OCI-LY7 (cell line): ENCODE data around the gene CFAP141.

Experiments used
- CTCF ChIP-seq: fragments of 200-600 bp; sonication (generic); conservative IDR thresholded peaks from 2 replicates; pipeline ENCODE4 v1.5.1; 2014; ENCODE audit warnings: mild to moderate bottlenecking, antibody characterized with exemption, low read length, moderate library complexity, mixed read lengths
- EZH2phosphoT487 ChIP-seq: fragments of 200-600 bp; sonication (generic); IDR thresholded peaks from 2 replicates; pipeline ENCODE4 v1.6.1; 2018; ENCODE audit warnings: low read depth, borderline replicate concordance, mild to moderate bottlenecking, mixed run types, antibody characterized with exemption, low read length, moderate library complexity, mixed read lengths

GRCh38 chr1:154181944-154182343 is 24.2 kb downstream of the CFAP141 start:
- no peak for TF ChIP-seq CTCF
- no peak for TF ChIP-seq EZH2phosphoT487
